NCI-H1694 treated with DMSO at 0.1 percent for 48 hours (cell line): ENCODE data around the gene ULBP3.

Experiments used
- DNase-seq: peaks from one replicate; lab custom pipeline; 2025; lab: John Stamatoyannopoulos, UW

ULBP3 gene

DNA sequence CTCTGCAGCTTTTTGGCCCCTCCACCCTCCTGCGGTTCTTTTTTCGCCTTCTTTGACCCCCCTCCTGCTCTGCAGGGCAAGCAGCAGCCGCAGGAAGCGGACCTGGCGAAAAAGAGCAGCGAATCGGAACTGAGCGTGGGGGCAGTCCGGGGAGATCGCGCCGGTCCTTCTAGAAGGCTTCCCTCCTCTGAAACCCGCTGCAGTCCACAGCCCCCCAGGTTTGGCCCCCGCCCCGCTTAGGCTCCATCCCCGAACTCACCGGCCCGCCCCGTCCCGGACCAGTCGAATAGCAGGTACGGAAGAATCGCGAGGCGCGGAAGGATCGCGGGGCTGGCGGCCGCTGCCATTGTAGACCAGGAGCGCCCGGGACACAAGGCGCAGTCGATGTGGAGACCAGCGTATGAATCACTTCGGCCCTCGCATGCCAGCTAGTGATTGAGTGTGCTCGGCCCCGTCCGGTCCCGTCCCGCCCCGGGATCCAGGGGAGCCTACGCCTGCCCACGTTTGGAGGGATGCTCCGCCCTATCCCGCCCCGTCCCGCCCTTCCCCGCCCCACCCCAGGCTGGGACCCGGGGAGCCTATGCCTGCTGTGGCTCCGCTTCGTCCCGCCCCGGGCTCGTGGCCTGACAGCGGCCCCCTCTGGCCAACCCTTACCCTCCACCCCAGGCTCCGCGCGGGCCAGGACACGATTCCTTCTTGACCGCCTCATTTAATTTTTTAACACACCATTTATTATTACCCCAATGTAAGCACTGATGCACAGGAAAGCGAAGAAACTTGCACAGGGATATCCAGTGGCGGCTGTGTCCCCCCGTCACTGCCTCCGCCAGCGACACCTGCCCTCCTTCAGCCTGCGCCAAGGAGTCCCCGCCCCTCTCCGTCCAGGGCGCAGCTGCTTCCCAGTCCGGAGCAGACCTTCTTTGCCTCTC is at the start of gene ULBP3:
Gene ULBP3, minus strand, starts transcription at position 402 of the 929 bp plus-strand sequence. Its CDS starts 55 bp downstream, at position 347.
- peak; percentile 33 for DNase-seq

DNA sequence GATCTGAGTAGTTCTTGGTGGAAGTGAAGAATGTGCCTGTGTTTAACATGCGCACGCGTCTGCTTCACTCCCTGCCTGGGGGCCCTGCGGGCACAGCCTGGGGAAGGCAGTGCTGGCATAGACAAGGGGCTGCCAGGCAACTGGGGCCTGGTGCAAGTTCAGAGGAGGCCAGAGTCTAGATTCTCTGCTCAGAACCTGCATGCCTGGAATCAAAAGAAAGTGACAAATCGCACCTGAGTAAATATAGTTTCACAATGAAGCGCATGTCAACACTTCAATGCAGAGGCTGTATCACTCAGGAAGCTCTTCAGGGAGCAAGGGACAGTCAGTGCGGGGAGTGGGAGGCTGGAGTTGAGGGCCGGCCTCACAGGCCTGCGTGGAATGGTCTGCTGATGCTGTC is 49.7 kb upstream of the ULBP3 start:
- DNase-seq = no peak

DNA sequence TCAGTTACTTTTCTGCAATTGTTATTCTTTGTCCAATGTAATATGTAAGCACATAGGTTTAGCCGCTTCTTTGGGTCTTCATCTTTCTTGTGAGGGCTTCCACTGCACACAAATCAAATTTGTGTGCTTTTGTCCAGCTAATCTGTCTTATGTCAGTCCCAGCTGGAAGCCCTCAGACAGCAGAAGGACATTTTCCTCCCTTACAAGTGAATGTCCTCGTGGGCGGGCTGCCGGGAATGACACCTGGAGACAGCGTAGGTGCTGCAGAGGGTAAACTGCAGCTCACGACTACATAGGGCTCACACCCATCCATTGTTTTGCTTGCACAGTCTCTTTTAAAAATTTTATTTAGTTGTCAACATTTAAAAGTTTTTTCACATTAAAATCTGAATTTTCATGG is 49.3 kb upstream of the ULBP3 start:
- no peak for DNase-seq

DNA sequence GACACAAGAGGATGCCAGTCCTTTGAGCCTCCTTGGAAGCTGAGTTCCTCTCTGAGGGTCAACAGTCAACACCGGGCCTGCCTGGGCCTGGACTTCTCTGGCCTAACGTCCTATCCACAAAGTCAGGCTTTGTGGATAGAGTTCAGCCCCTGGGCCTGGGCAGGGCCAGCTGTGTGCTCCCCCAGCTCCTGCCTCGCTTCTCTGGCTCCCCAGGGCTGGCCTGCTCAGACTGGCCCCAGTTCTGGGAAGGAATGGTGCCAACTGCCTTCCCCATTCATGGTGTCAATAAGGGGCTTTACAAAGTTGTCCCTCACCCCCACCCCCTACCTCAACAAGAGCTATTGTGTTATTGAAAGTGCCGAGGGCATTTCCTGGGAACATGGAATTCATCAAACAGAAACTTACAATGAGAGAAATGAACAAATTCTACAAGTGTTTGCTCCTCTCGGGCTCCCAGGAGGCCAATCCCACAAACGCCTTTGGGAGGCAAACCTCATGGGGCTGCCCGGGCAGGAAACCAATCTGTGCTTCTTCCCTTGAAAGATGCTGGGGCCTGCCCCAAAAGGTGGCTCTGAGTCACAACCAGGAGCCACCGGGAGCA is 47.4 kb upstream of the ULBP3 start:
- no peak for DNase-seq

DNA sequence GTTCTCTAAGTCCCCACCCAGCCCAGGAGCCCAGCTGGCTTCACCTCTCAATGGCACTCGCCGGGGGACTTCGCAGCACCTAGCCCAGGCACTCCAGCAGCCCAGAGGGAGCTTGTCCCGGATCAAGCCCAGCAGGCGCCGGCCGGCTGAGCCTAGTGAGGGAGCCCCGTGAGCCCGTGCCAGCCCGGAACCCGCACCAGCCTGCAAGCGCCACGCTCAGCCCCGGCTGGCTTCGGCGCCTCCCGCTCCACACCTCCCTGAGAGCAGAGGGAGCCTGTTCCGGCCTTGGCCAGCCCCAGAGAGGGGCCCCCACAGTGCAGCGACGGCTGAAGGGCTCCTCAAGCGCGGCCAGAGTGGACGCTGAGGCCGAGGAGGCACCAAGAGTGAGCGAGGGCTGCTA is 46.8 kb upstream of the ULBP3 start:
- DNase-seq = no peak

DNA sequence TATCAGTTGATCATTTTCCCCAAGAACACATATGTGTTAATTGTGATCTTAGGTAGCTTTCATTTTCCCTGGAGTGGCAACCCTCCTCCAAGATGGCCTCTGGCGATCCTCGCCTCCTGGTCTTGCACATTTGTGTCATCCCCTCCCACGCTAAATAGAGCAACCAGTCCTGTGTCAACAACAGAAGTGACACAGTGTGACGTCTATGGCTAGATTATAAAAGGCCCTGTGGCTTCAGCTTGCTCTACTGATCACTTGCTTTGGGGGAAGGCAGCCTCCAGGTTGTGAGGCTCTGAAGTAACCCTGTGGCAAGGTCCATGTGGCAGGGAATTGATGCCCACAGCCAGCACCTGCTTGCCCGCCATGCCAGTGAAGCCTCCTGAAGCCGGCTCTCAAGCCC is 43.3 kb upstream of the ULBP3 start:
- DNase-seq = no peak

DNA sequence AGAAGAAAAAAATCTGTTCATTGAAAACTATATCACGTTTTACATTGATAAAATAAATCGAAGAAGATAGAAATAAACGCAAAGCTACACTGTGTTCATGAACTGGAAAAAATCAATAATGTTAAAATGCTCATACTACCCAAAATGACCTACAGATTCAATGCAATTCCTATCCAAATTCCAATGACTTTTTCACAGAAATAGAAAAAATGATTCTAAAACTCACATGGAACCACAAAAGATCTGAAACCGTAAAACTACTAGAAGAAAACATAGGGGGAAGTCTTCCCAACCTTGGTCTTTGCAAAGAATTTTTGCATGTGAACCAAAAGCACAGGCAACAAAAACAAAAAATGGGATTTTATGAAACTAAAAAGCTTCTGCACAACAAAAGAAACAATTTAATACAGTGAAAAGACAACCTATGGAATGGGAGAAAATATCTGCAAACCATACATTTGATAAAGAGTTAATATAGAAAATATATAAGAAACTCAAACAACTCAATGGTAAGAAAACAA is 33.9 kb upstream of the ULBP3 start:
- DNase-seq = no peak

DNA sequence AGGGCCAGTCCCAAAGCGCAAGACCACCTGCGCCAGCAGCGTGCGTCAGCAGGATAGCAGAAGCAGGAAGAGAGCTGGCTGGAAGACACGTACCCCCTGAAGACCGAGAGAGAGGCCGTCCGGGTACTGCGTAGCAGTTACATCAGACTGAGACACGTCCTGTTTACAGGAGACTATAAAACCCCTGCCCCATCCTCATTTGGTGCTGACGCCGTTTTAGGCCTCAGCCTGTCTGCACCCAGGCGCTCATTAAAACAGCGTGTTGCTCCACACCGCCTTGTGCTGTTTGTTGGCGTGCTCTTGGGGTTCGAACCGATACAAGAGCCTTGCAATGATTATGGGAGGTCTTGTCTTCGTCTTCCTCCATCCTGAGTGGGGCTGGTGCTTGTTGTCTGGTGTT is 31.8 kb upstream of the ULBP3 start:
- no peak for DNase-seq

DNA sequence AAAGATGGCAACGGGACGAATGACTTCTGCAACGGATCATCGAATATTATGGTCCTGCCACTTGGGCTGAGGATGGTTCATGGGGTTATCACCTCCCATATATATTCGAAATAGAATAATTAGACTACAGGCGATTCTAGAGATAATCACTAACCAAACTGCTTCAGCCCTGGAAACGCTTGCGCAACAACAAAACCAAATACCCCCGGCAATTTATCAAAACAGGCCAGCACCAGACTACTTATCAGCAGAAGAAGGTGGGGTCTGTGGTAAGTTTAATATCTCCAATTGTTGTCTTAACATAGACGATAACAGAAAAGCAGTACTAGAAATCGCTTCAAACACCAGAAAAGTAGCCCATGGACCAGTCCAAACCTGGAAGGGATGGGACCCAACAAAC is 31.0 kb upstream of the ULBP3 start:
- no peak for DNase-seq

DNA sequence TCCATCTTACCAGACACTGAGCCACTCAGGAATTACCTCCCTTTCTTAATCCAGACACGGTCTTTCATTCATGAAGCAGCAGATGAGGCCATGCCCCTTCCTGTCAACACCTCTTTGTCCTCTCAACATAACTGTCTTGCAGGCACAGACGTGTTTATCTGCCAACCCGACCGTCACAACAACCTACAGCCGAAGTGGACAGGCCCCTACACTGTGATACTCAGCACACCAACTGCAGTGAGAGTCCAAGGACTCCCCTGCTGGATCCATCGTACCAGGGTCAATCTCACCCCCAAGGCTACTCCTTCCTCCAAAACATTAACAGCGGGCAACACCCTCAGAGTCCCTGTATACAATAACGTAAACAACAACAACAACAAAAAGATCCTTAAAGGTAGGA is 30.6 kb upstream of the ULBP3 start:
- no peak for DNase-seq

DNA sequence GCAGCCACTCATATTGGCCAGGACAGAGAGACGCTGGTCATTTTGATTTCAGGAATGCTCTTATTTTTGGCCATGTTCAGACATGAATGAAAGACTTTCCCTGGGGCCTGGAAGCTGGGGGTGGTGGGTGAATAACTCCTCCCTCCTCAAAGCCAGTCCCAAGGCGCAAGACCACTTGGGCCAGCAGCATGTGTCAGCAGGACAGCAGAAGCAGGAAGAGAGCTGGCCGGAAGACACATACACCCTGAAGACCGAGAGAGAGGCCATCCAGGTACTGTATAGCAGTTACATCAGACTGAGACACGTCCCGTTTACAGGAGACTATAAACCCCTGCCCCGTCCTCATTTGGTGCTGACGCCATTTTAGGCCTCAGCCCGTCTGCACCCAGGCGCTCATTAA is 29.2 kb upstream of the ULBP3 start:
- no peak for DNase-seq

DNA sequence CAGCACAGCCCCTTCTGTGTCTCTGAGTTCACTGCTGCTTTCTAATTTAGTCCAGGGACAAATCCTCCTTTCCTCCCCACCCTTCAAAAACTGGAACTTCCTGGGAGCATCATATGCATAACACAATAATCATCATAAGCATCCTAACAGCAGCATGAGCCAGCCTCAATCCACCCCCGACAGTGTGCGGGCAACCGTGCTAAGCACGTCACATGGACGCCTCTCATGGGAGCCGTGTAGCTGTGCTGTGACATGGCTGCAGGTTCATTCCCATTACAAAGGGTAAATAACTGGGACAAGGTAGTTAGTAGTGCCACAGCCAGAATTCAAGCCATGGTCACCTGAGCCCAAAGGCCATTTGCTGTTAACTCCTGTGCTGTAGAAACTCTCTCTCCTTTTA is 24.5 kb upstream of the ULBP3 start:
- DNase-seq = no peak

DNA sequence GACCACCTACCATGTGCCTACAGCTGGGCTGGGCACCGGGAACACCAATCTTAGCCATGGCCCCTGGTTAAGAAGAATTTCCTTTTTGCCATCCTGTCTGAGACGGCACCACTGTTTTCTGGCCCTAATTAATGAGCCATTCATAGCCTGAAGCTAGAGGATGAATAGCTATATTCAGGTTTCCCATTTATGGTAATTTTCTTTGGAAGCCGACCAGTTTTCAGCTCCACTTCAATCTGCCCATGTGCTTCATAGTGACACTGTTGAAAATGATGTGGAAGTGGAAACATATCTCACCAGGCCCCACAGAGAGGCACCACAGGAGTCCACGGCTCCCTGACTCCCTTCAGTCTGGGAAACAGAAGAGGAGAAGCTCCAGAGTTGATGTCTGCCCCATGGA is 22.6 kb upstream of the ULBP3 start:
- no peak for DNase-seq

DNA sequence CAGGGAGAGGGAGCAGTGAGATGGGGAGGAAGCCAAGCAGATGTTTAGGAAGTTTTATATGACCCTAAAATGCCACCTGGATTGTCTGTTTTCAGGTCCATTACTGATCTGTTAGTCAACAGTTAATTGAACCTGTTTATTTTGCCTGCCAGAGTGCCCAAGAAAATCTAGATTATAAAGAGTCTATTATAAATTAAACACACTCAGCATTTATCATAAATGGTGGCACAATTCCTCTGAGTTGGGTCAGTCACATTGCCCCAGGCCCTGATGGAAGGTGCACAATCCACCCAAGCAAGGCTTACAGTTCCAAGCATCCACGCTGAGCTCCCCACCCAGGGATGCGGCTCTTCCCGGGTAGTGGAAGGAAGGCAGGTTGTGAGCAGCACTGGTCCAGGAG is 21.4 kb upstream of the ULBP3 start:
- DNase-seq = no peak

DNA sequence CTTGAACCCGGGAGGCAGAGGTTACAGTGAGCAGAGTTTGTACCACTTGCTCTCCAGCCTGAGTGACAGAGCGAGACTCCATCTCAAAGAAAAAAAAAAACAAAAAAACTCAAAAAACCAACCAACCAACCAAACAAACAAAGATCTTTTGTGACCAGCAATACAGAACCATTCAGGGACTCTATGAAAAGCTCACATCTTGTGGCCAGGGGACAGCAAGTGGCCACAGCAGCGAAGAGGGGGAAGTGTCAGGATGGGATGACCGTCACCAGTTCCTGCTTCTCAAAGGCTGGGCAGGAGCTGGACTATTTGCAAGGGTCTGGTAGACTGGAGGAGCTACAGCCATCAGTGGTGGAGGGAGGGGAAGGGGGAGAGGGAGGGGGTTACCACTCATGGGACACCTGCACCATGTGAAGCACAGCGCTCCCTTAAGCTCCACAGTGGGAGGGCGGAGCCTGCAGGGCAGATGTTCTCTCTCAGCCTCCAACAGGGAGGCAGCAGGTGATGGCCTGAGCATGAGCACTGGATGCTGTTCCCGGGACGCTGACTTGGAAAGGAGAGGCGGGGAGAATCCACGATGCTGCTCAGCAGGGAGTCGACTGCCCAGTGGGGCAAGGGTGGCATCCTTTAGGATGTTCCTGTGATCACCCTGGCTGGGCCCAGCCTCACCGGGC is 19.7 kb upstream of the ULBP3 start:
- no peak for DNase-seq

DNA sequence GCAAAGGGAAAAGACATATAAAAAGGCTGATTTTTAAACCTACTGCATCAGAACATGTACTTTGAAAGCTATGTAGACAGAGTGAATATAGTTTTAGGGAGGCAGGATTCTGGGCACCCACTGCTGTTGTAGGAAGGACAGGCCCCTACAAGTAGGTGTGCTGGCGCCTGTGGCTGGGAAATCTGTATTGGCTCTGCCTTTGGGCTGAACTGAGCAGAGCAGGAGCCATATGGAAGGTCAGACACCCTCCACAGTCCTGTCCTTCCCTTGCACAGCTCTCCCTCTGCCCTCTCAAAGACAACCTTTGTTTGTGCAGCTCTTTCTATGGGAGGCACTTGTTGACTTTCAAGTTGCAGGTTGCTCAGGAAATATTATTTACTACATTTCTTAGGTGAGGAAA is 18.4 kb upstream of the ULBP3 start:
- no peak for DNase-seq

DNA sequence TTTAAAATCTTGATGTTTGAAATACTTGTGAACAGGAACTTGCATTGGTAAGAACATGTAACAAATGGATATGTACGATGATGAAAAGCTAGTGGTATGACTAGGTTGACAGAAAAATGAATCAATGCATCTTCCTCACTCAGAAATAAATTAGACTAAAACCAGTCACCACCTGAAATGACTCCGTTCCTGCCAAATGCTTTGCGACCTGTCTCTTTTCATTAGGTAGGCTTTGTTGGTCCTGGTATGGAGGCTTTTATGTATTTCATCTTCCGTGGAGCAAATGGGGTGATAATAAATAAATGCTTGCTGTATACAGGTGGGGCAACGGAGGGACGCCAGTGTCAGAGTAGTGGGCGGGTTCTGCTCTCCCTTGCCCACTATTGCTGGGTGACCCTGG is 17.1 kb upstream of the ULBP3 start:
- DNase-seq = no peak

DNA sequence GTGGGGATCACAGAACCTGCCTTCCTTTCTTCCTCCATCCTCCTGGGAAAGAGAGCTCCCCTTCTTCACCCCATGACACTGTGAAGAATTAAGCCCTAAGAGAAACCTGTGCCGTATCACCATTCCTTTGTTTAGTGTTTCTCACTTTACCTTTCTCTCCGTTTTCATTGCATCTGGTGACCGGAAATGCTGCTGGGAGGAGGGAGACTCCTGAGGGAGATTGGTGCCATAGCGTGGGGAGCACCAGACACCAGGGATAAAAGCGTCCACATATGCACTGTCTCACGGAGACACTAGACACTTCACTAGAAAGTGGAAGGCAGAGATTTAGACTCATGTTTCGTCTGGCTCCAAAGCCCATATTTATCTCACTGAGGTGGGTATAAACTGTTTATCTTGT is 15.5 kb upstream of the ULBP3 start:
- DNase-seq = no peak

DNA sequence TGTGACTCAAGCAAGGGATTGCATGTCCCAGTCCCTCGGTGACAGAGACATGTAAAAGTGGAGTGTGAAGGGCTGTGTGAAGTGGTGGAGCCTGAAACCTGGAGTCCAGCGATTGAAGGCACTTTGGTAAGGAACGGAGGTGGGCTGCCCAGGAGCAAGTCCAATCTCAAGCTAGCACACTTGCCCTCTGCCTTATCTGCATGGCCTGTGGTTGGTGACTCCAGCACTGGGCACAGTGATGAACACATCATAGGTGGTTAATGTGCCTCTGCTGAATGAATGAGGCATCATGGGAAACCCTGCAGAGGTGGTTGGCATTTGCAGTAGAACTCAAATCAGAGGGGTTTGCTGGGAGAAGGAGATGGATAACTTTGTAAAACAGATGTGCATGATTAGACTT is 14.9 kb upstream of the ULBP3 start:
- no peak for DNase-seq

DNA sequence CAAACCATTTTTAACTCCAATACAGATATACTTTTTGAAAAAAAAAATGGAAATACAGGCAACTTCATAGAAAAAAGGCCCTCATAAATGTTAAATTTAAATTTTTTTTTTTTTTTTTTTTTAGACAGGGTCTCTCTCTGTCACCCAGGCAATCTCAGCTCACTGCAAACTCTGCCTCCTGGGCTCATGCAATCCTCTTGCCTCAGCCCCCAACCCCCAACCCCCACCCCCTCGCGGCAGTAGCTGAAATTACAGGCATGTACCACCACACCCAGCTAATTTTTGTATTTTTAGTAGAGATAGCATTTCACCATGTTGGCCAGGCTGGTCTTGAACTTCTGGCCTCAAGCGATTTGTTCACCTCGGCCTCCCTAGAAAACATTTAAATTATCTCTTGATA is 12.8 kb upstream of the ULBP3 start:
- DNase-seq = no peak

DNA sequence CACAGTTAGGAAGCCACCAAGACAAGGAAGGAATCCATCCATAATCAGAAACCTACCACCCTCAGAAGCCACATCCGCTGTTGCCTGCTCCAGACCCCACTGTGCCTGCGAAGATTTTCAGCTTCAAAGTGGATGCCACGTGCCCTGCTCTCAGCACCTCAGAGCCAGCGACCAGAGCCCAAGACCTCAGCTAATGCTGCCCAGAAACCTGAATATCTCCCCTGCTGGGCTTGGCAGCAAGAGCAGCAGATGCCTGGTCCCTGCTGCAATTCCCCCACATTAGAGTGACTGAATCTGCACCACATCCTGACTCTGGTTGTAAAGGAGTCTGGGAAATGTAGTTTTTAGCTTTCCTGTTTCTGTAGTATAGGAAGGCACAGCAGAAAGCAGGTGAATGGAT is 10.7 kb upstream of the ULBP3 start:
- no peak for DNase-seq

DNA sequence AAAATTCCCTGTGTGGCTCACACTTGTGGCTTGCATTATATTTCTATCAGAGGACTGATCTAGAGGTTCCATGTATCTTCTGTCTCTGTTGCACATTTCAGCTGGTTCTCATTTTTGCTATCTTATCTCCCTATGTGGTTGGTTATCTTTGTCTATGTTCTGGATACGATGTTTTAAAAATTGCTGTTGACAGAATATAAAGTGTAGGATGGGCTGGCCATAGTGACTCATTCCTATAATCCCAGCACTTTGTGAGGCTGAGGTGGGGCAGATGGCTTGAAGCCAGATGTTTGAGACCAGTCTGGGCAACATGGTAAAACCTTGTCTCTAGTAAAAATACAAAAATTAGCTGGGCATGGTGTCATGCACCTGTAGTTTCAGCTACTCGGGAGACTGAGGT is 9.9 kb upstream of the ULBP3 start:
- no peak for DNase-seq
